Tibial artery (tissue), 4 donors: ENCODE measurements around the gene PRKAG2.

Source experiments
- DNase-seq, 2 donors: peaks; one replicate each; pipeline ENCODE4 v3.0.0-alpha.2; 2019
- H3K27ac ChIP-seq, 2 donors: fragments of 200-600 bp; sonication (generic) in 1 of 2; 1 replicate in 1 of 2; 2 replicates in 1 of 2; pipeline ENCODE4 v1.5.1; 2018 to 2019; ENCODE audit warnings: mild to moderate bottlenecking in 1 of 2
- H3K27me3 ChIP-seq, 2 donors: fragments of 200-600 bp; sonication (generic) in 1 of 2; one replicate each; pipeline versions ENCODE4 v1.5.1 to v1.6.0; 2016 to 2019
- H3K36me3 ChIP-seq, 3 donors: fragments of 200-600 bp; sonication (generic) in 2 of 3; one replicate each; pipeline ENCODE4 v1.5.1; 2016 to 2019; ENCODE audit warnings: mild to moderate bottlenecking in 2 of 3
- H3K4me1 ChIP-seq, 4 donors: fragments of 200-600 bp; sonication (generic) in 2 of 4; 1 replicate in 3 of 4; 2 replicates in 1 of 4; pipeline ENCODE4 v1.5.1; 2016 to 2019
- H3K4me3 ChIP-seq, 2 donors: fragments of 200-600 bp; sonication (generic) in 1 of 2; 1 replicate in 1 of 2; 2 replicates in 1 of 2; pipeline ENCODE4 v1.5.1; 2018 to 2019; ENCODE audit warnings: mild to moderate bottlenecking in 2 of 2
- H3K9me3 ChIP-seq, 3 donors: fragments of 200-600 bp; sonication (generic) in 1 of 3; one replicate each; pipeline ENCODE4 v1.5.1; 2016 to 2019
- intact Hi-C: fragments of 100-400 bp; cut with DNase I; formaldehyde crosslinking; loops from one replicate; pipeline ENCODE4 v1.15.0; 2023; ENCODE audit warnings: low total_unique reads
- TF ChIP-seq, protein P1 (sequence below), 2 experiments: fragments of 200-600 bp in 1 of 2; fragments of 450-650 bp in 1 of 2; IDR thresholded peaks; one replicate each; pipeline ENCODE4 v1.5.1; 2017 to 2019; ENCODE audit warnings: antibody characterized with exemption in 2 of 2, mild to moderate bottlenecking in 1 of 2, moderate library complexity in 1 of 2

The PRKAG2 gene

DNA sequence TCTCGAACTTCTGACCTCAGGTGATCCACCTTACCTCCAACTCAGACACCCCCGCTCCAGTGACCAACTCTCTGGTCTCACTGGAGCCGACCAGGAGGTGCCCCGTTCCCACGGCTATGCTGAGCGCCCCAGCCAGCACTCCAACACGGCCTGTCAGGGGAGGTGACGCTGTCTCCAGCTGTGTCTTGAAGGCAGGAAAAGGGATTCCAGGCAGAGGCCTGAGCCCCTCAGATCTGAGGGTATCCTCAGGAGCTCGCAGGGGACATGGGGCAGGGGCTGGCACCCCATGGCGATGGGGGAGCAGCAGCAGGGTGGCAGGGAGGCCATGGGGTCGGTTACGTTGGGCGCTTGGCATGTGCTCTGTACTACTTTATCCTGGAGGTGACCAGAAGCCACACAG, 262.9 kb downstream of the PRKAG2 start:
- TF ChIP-seq, protein P1, sequence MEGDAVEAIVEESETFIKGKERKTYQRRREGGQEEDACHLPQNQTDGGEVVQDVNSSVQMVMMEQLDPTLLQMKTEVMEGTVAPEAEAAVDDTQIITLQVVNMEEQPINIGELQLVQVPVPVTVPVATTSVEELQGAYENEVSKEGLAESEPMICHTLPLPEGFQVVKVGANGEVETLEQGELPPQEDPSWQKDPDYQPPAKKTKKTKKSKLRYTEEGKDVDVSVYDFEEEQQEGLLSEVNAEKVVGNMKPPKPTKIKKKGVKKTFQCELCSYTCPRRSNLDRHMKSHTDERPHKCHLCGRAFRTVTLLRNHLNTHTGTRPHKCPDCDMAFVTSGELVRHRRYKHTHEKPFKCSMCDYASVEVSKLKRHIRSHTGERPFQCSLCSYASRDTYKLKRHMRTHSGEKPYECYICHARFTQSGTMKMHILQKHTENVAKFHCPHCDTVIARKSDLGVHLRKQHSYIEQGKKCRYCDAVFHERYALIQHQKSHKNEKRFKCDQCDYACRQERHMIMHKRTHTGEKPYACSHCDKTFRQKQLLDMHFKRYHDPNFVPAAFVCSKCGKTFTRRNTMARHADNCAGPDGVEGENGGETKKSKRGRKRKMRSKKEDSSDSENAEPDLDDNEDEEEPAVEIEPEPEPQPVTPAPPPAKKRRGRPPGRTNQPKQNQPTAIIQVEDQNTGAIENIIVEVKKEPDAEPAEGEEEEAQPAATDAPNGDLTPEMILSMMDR (IDR thresholded peaks at IDR 0.05), result no peak
- intact Hi-C loops, result no loop called here
- DNase-seq, result no peak

DNA sequence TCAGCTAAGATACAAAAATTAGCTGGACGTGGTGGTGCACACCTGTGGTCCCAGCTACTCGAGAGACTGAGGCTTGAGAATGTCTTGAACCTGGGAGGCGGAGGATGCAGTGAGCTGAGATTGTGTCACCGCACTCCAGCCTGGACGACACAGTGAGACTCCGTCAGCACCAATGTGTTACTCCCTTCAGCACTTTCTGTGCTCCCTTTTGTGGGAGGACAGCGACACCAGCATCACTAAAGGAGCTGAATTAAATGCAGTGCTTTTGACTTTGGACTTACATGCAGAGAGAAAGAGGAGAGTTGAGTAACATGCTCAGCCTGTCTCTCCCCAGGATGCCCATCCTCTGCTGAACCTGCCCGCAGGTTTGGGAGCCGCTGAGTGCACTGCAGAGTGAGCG, 265.0 kb downstream of the PRKAG2 start:
- Histone ChIP-seq H3K27ac (no peak overlapping the region), H3K4me3 (no peak overlapping the region), H3K27me3 (no peaks in the 10 kb centered on the region), H3K36me3 (peaks cover 9 to 21% (median 15%) of the 10 kb centered on the region in 3 donors), H3K4me1 (peaks cover 0 to 41% (median 10%) of the 10 kb centered on the region in 4 donors), H3K9me3 (no peaks in the 10 kb centered on the region)
- TF ChIP-seq, protein P1 (IDR thresholded peaks at IDR 0.05), result no peak
- no peak for DNase-seq
- intact Hi-C loops, result no loop called here

More for the DNA sequence above, 262.9 kb downstream of the PRKAG2 start:
- Histone ChIP-seq H3K27ac (no peak overlapping the region), H3K9me3 (no peaks in the 10 kb centered on the region), H3K4me1 (peaks cover 0 to 34% (median 6%) of the 10 kb centered on the region in 4 donors), H3K4me3 (no peak overlapping the region), H3K36me3 (peaks cover 9 to 21% (median 15%) of the 10 kb centered on the region in 3 donors), H3K27me3 (no peaks in the 10 kb centered on the region)

DNA sequence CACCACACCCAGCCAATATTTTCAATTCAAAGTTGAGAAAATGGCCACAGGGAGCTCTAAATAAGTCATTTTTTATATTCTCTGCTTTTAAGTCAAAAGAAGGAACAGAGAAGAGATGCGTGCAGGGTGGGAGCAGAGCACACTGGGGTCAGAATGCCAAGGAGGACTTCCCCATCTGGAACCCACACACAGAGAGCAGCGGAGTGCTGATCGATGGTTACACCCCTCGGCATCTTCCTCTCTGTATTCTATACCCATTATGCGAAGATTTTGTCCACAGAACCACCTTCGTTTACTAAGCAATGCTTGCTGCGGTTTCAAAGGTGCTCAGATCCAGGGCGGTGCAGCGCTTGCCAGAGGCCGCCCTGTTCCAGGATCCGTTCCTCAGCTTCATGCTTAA, 265.9 kb downstream of the PRKAG2 start:
- H3K4me1 ChIP-seq, result peaks cover 0 to 33% (median 6%) of the 10 kb centered on the region in 4 donors
- DNase-seq, result no peak
- no peaks in the 10 kb centered on the region for H3K27me3 ChIP-seq
- H3K36me3 ChIP-seq, result peaks cover 9 to 17% (median 15%) of the 10 kb centered on the region in 3 donors
- intact Hi-C loops, result no loop called here
- H3K27ac ChIP-seq, result no peak overlapping the region
- H3K4me3 ChIP-seq, result no peak overlapping the region
- TF ChIP-seq, protein P1 (IDR thresholded peaks at IDR 0.05), result no peak
- no peaks in the 10 kb centered on the region for H3K9me3 ChIP-seq

DNA sequence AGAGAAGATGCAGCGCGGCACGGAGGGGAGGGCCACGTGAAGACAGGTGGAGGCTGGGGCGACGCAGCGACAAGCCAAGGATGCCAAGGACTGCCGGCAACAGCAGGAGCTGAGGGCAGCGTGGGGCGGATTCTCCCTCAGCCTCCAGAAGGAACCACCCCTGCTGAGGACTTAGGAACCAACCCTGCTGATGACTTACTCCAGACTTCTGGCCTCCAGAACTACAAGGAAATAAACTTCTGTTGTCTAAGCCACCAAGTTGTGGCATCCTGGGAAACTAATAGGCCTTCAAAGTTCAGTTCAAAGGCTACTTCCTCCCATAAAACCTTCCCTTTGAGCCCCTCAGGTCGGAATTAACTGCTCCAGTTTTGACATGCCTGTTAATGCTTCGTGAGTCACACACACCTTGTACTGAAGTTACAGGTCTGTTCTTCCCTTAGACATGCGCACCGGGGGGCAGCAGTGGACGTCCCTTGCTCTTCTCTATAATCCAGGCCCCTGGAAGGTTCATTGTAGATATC, 268.8 kb downstream of the PRKAG2 start:
- Histone ChIP-seq H3K4me1 (peaks cover 0 to 25% (median 5%) of the 10 kb centered on the region in 4 donors), H3K4me3 (no peak overlapping the region), H3K36me3 (peaks cover 22 to 30% (median 25%) of the 10 kb centered on the region in 3 donors), H3K27me3 (no peaks in the 10 kb centered on the region), H3K27ac (no peak overlapping the region), H3K9me3 (no peaks in the 10 kb centered on the region)
- DNase-seq, result no peak
- intact Hi-C loops, result no loop called here
- TF ChIP-seq, protein P1 (IDR thresholded peaks at IDR 0.05), result no peak

DNA sequence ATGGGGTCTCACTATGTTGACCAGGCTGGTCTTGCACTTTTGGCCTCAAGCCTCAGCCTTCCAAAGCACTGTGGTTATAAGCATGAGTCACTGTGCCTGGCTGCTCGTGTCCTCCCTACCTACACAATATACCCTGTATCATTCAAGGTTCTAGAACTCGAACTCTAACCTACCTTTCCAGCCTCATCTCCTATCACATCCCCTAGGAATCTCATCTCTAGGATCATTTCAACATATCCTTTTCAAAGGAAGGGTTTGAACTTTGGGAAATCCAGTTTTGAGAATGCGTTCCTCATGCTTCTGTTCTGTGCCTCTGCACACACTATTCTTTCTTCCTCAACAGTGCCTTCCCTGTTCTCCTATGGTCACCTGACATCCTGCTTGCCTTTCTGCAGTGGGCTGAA, 269.4 kb downstream of the PRKAG2 start:
- Histone ChIP-seq H3K4me3 (no peak overlapping the region), H3K27me3 (no peaks in the 10 kb centered on the region), H3K36me3 (peaks cover 22 to 30% (median 26%) of the 10 kb centered on the region in 3 donors), H3K4me1 (peaks cover 0 to 20% (median 5%) of the 10 kb centered on the region in 4 donors), H3K27ac (no peak overlapping the region), H3K9me3 (no peaks in the 10 kb centered on the region)
- DNase-seq, result no peak
- intact Hi-C loops, result no loop called here
- TF ChIP-seq, protein P1 (IDR thresholded peaks at IDR 0.05), result no peak
